H1 (cell line): ENCODE measurements around the gene JAG2.

ENCODE experiments used
- BRCA1 ChIP-seq: IDR thresholded peaks from 2 replicates; pipeline ENCODE4 v1.6.1; 2012; ENCODE audit warnings: low read depth, low read length, improper control_type of control experiment
- EP300 ChIP-seq, 2 experiments: IDR thresholded peaks; 1 replicate in 1 of 2; 2 replicates in 1 of 2; pipeline ENCODE4 v1.6.1; 2011 to 2012; ENCODE audit warnings: low read depth in 2 of 2, low read length in 2 of 2, mild to moderate bottlenecking in 2 of 2, borderline replicate concordance in 1 of 2, inconsistent platforms in 1 of 2, moderate library complexity in 1 of 2
- EZH2 ChIP-seq: fragments of 200-600 bp; sonication (generic); IDR thresholded peaks from 2 replicates; pipeline ENCODE4 v1.7.1; 2012; ENCODE audit warnings: low read depth, mild to moderate bottlenecking, moderate library complexity, low read length, inconsistent platforms; ENCODE audit not compliant: severe bottlenecking
- GABPA ChIP-seq: IDR thresholded peaks from 2 replicates; pipeline ENCODE4 v1.6.1; 2011; ENCODE audit warnings: mild to moderate bottlenecking, low read length, moderate library complexity, borderline replicate concordance; ENCODE audit not compliant: insufficient read depth
- MAFK ChIP-seq: IDR thresholded peaks from 2 replicates; pipeline ENCODE4 v1.6.1; 2012; ENCODE audit warnings: low read depth, mild to moderate bottlenecking, improper control_type of control experiment, low read length
- POLR2AphosphoS5 ChIP-seq: IDR thresholded peaks from 2 replicates; pipeline ENCODE4 v1.6.1; 2011; ENCODE audit warnings: low read depth, low read length
- SRF ChIP-seq: IDR thresholded peaks from 2 replicates; pipeline ENCODE4 v1.6.1; 2011; ENCODE audit warnings: mild to moderate bottlenecking, low read depth, low read length, moderate library complexity
- ZNF274 ChIP-seq: IDR thresholded peaks from 2 replicates; pipeline ENCODE4 v1.7.0; 2012; ENCODE audit warnings: low read length, borderline replicate concordance; ENCODE audit errors: extremely low read depth
- TF ChIP-seq, protein P1 (sequence below): IDR thresholded peaks from 2 replicates; pipeline ENCODE4 v1.6.1; 2012; ENCODE audit warnings: inconsistent platforms
- TF ChIP-seq, protein P2 (sequence below), 3 experiments: IDR thresholded peaks; 1 replicate in 2 of 3; 2 replicates in 1 of 3; pipeline versions ENCODE4 v1.5.1 to v1.6.1; 2011; ENCODE audit warnings: low read length in 3 of 3, mild to moderate bottlenecking in 3 of 3, inconsistent platforms in 2 of 3, low read depth in 1 of 3, moderate library complexity in 1 of 3; ENCODE audit not compliant: insufficient read depth in 1 of 3; ENCODE audit errors: control extremely low read depth in 1 of 3
- TF ChIP-seq, protein P3 (sequence below): IDR thresholded peaks from 2 replicates; pipeline ENCODE4 v1.6.1; 2011; ENCODE audit warnings: low read depth, mild to moderate bottlenecking, low read length; ENCODE audit not compliant: insufficient read depth

DNA sequence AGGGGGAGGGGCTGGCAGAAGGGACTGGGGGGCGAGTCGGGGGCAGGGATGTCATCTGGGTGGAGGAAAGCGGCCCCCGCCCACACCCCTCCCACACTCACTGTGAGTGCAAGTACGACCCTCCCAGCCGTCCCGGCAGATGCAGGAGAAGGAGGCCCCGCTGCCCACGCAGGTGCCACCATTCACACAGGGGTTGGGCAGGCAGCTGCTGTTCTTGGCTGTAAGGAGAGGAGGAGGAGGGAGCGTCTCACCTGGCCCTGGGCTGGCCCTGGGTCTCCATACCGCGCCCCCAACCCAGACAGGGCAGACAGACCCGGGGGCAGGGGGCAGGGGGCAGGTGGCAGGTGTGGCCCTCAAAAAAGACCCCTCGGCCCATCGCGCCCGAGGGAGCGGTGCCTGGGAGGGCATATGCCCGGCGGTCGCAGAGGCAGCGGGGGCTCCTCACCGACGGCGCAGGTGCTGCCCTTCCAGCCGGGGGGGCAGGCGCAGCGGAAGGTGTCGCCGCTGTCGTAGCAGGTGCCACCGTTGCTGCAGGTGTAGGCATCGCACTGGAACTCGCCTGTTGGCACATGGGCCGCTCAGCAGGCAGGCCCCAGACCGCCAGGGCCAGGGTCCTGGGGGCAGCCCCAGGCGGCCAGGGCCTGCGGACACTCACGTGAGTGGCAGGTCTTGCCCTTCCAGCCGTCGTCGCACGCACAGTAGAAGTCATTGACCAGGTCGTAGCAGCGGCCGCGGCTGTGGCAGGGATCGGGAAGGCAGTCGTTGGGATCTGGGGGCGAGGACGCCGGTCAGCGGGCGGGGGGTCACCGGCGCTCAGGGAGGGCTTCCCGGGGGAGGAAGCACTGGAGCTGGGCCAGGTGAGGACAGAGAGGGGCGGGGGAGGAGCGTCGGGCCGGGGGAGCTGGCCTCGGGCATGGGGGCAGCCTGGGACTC is 20.6 kb downstream of the JAG2 start:
- TF ChIP-seq, protein P1, sequence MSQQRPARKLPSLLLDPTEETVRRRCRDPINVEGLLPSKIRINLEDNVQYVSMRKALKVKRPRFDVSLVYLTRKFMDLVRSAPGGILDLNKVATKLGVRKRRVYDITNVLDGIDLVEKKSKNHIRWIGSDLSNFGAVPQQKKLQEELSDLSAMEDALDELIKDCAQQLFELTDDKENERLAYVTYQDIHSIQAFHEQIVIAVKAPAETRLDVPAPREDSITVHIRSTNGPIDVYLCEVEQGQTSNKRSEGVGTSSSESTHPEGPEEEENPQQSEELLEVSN, result no peak
- TF ChIP-seq, protein P2, sequence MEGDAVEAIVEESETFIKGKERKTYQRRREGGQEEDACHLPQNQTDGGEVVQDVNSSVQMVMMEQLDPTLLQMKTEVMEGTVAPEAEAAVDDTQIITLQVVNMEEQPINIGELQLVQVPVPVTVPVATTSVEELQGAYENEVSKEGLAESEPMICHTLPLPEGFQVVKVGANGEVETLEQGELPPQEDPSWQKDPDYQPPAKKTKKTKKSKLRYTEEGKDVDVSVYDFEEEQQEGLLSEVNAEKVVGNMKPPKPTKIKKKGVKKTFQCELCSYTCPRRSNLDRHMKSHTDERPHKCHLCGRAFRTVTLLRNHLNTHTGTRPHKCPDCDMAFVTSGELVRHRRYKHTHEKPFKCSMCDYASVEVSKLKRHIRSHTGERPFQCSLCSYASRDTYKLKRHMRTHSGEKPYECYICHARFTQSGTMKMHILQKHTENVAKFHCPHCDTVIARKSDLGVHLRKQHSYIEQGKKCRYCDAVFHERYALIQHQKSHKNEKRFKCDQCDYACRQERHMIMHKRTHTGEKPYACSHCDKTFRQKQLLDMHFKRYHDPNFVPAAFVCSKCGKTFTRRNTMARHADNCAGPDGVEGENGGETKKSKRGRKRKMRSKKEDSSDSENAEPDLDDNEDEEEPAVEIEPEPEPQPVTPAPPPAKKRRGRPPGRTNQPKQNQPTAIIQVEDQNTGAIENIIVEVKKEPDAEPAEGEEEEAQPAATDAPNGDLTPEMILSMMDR (IDR thresholded peaks at IDR 0.05; ENCODE audit: control extremely low read depth in 1 of 3, insufficient read depth in 1 of 3, low read depth in 1 of 3, low read length in 3 of 3), result no peak
- TF ChIP-seq SRF, result no peak
- no peak for TF ChIP-seq POLR2AphosphoS5
- no peak for TF ChIP-seq GABPA
- TF ChIP-seq, protein P3, sequence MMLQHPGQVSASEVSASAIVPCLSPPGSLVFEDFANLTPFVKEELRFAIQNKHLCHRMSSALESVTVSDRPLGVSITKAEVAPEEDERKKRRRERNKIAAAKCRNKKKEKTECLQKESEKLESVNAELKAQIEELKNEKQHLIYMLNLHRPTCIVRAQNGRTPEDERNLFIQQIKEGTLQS, result no peak
- TF ChIP-seq BRCA1, result no peak
- no peak for TF ChIP-seq MAFK
- TF ChIP-seq EP300 (IDR thresholded peaks at IDR 0.05; ENCODE audit: borderline replicate concordance in 1 of 2, low read depth in 2 of 2, low read length in 2 of 2), result no peak
- TF ChIP-seq EZH2, result no peak
- TF ChIP-seq ZNF274, result no peak
